ENCODE data around the gene JMJD8.

GRCh38 chr16:634996-635395 is 49.1 kb downstream of the JMJD8 start:
- TF ChIP-seq, protein P1, sequence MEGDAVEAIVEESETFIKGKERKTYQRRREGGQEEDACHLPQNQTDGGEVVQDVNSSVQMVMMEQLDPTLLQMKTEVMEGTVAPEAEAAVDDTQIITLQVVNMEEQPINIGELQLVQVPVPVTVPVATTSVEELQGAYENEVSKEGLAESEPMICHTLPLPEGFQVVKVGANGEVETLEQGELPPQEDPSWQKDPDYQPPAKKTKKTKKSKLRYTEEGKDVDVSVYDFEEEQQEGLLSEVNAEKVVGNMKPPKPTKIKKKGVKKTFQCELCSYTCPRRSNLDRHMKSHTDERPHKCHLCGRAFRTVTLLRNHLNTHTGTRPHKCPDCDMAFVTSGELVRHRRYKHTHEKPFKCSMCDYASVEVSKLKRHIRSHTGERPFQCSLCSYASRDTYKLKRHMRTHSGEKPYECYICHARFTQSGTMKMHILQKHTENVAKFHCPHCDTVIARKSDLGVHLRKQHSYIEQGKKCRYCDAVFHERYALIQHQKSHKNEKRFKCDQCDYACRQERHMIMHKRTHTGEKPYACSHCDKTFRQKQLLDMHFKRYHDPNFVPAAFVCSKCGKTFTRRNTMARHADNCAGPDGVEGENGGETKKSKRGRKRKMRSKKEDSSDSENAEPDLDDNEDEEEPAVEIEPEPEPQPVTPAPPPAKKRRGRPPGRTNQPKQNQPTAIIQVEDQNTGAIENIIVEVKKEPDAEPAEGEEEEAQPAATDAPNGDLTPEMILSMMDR (IDR thresholded peaks at IDR 0.05): no peak
- no peak for TF ChIP-seq ZFX (IDR thresholded peaks at IDR 0.05; ENCODE audit: borderline replicate concordance)
